Putamen (tissue), 1 donor: ENCODE results near the gene NTRK3.
A peak's percentile ranks its signal among the peaks of the same experiment; 100 is the strongest.

ENCODE experiments used
- DNase-seq: peaks from one replicate; pipeline ENCODE4 v3.0.0-alpha.2; 2016; ENCODE audit warnings: low spot score

Gene NTRK3

DNA sequence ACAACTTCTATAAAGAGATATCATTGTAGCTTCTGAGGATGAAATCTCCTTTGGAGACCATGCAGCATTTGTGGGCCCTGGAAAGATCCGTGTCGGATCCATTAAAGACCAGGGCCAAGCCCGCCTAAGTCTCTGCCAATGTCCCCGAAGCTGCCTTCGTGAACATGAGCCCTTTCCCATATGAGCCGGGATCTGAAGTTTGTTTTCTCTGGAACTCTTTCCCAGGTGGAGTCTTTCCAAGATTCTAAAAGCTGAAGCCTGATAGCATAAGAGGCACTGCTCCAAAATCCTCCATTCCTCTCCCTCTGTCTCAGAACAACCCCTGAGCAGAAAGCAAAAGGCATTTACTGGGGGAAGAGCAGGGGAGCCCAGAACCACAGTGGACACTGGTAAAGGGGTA, 274.6 kb downstream of the NTRK3 start:
- DNase-seq, result no peak

DNA sequence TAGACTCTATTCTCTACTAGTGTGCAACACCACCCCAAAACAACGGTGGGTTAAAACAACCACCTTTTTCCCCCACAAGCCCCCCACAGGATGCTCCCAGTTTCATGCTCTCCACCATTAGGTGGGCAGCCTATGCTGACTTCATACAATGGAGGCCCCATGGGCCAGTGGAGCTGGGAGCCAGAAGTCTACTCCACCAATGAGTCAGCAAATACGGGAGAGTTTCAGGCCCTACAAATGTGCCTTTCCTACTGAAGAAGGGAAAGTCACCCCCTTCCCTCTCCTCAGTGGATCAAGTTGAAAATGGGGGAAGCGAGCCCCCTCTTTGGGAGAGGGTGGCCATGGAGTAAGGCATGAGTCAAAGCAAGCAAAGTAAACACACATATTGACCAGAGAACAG, 278.6 kb downstream of the NTRK3 start:
- no peak for DNase-seq

DNA sequence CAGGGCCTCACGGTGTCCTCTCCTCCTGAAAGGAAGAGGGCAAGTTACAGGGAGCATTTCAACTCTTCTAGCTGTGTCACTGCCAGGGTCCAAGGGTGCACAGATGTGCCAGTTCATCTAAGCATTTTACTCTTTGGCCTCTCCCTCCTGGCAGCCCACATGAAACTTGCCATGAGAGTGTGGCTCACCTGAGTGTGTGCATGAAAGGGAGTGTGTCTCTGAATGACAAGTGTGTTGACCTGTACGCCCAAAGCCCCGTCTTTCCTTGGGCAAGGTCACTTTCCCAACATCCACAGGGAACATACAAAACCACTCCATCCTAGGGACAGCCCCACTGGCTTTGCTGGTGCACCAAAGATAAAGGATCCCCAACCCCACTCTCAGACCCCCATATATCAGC, 280.0 kb downstream of the NTRK3 start:
- DNase-seq, result no peak

DNA sequence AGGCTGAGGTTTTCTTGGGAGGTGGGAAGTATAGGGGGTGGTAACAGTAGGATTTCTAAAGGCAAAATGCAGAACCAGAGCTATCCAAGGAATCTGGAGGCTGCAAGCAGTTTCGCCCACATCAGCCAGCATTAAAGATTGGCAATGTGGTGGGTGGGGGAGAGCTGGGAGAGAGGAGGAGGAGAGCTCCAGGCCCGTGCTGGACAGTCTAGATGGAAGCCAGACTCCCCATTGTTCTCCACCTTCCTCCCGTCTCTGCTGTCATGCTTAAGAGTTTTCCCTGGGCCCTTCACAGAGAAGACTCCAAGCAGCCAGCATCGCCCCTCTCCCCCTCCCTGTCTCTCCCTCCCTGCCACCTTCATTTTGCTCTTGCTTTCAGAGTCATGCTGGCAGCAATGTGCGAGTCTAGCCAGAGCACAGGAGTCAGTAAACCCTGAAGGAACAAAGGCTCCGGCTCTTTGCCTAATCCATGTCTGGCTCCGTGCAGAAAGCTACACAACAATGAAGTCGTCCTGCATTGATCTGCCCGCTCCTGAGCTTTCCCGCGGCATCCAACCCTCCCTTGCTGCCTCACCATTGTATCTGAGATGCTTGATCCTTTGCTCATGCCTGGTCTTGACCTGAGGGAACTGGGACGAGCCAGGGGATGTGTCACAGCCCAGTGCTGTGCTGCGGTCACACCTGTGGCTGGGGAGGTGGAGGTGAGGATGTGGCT, 282.9 kb downstream of the NTRK3 start:
- DNase-seq, result peak; percentile 74

DNA sequence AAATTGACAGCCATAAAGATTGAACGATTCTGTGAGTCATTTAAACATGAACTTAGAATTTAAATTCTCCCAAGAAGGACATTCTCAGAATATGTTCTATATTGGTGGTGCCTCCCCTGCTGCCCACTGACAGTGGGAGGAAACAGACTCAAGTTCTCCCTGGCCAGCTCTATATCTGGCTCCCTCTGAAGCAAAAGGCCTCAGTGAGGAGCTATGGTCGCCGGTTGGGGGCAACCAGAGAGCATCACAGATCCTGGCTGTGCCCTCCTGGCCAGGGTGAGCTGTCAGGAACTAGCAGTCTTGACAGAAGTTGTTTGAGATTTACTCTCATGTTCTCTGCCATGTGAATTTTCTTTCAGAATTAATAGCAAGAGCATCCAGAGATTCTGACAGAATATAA, 285.5 kb downstream of the NTRK3 start:
- DNase-seq, result no peak

DNA sequence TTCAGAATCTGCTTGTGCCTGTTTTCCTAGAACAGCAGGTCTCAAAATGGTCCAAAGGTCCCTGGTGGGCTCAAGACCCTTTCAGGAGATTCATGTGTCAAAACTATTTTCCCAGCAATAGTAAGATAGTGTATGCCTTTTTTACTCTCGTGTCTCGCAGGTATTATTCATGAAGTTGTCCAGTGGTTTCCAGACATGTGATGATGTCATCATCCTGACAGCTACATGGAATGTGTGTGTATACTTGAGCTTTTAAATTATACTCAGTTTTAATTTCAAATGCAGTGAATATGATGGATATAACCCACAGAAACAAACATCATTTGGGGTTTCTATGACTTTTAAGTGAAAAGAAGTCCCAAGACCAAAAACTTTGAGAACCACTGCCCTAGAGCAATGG, 288.6 kb downstream of the NTRK3 start:
- DNase-seq, result no peak

DNA sequence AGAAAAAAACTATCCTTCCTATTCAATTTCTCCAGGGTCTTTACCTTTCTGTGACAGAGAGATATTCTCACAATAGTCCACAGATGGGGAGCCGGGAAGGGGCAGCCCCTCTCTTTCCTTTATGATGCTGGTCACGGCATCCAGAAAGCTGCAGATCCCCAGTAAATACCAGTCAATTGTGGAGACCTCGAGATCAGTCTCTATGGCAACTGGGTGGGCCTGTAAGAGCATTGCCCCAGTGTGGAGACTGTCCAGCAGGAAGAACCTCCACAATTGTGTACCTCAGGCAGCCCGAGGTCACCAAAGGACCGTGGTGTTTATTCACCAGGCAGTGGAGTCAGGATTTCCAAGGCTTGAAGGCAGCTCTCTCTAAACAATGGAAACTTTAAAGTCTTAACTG, 291.2 kb downstream of the NTRK3 start:
- no peak for DNase-seq

DNA sequence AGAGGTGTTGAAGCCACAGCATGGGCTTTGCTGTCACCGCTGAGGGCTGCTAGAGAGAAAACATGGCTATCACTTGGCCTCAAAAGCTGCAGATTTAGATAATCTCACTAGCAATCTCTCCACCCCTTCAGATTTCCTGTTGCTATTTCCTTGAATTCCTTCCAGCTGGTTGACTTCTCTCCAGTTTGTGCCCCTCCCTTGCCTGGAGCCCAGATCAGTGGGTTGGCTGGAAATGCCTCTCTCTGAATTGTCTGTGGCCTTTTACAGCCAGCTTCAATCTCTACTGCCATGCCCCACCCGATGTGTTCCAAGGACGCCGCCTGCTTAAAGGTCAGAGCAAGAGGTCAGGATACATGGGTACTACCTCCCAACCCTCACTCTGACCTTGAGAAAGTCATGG, 294.1 kb downstream of the NTRK3 start:
- DNase-seq, result no peak

DNA sequence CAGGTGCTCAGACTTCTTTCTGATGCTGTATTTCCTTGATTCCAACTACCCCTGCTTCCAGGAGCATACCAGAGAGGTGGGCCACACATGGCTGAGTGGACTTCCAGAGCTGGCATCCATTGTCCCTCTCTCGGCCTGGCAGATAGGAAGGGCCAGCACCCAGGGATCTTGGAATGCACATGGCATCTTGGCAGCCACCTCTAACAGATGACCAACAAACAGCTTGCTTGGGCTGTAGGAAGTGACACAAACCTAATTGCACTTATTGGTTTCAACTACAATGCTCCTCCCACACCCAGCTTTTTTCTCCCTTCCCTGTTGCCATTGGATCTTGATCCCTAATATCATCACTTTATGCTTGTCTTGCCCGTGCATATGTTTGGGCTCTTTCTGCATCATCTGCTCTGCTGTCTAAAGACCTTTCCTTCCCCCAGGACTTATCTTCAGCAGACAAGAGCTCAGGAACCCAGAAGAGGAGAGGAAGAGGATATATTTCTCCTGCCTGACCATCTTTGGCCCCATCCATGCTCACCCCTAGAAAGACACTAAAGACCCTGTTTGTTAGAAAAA, 294.6 kb downstream of the NTRK3 start:
- no peak for DNase-seq

DNA sequence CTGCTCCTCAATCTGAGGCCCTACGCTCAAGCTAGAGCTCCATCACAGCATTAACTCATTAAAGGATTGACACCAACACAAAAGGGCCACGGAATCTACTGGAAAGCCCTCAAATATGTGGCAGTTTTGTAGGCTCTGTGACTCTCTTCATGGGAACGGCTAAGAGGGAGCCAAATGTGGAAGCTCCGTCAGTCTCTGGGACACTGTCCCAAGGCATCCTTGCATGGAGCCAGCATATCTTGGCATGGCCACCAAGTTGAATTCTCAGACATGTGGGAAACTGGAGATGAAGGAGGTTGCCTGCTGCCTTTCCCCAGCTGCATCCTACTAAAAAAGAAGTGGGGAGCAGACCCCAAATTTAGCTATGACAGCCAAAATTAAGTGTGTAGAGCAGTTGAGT, 296.9 kb downstream of the NTRK3 start:
- no peak for DNase-seq

DNA sequence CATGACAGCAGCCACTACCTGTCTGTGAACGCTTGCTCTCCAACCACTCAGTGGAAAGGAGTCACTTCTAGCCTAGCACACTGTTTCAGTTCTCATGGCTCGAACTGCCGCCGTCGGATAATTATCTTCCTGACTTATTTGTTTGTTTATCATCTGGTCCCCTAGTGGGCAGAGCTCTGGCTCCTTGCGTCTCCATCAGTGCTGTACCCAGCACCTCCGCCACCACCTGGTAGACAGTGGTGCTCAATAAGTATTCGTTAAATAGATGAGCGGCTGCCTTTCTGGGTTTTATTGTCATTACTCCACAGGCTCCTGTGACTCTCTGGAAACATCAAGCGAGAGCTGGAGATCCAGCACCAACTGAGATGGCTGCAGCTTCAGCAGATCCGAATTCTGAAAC, 297.5 kb downstream of the NTRK3 start:
- no peak for DNase-seq

DNA sequence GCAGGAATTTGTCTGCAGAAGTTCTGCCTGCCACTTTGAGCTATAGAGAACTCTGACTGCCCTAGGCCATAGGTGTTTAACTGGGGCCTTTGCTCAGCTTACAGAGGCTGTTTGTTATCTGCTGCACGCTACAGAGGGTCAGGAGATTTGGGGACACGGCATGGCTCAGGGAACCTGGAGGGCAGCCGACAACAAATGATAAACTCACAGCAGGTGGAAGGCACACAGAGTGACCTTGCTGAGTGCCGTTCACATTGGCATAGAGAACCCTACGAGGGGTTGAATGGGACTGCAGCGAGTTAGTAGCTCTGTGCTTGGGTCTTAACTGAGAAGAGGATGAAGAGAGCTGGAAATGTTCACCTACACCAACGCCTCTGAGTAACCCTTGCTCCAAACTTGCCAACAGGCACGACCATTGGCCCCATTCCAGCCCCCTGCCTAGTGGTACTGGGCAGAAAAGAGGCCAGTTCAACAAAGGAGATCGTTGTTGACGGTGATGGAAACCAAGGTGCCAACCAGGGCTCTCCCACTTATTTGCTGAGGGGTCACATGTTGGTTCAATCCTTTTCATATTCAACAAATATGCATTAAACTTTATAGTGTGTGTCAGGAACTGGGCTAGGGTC, 301.1 kb downstream of the NTRK3 start:
- DNase-seq, result no peak

DNA sequence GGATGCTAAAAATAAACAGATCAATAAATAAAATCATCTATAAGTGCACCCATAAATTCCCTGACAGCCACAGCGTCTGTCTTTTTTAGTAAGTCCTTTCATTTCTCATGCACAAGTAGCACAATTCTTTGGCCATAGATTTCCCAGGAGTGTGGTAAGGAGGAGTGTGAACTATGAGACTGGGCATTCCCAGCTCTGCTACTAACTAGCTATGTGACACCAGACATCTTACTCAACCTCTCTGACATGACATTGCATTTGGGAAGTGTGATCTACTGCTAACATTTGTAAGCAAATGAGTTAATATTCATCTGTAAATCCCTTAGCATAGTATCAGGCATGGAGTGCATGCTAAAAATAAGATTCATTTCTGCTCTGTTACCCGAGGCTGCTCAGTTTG, 301.7 kb downstream of the NTRK3 start:
- no peak for DNase-seq

DNA sequence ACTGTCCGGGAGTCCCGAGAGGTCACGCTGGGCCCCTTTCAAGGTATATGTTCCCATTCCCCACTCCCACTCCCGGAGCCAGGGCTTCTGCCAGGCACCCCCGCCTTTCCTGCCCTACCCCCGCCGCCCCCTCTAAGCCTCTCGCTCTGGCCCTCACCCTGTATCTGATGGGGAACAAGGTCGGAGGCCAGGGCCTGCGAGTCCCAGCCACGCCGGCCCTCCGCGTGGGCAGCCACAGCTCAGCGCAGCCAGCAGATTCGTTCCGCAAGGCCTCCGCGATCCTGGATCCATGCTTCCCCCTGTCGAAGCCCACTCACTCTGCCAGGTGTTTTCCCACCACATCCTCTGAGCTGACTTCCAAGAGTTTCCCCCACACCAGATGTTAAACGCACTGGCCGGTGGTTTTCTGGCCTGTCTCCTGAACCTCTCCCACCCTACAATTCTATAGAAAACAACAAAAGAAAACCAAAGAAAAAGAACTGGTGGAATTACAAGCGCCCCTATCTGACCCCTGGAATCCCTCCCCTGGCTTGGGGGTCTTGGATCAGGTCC, 303.7 kb downstream of the NTRK3 start:
- no peak for DNase-seq

DNA sequence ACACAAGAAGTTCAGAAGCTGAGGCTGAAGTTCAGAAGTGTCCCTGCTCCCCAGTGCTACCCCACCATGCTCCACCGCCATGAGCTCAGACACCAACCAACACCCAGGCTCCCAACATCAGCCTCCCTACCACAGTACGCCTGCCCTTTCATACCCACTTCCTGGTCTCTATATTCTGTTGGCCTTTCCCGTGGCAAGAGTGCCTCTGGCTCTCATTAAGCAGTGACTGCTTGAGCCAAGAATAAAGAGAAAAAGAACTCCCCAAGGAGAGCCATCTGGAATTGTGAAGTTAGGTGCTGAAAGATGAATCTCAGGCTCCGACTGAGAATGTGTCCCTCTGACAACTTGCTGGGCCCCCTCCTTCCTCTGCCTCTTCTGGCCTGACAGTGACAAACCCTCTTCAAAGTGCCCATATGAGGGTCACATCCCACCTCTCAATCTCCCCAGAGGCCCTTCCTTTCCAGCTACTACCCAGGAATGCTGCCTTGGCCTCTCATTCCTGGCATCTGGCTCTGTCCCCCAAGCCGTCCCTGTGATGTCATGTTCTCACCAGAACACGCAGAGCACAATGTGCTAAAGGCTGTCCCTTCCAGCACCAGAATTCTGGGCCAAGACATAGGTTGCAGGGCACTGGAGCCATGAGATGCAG, 306.8 kb downstream of the NTRK3 start:
- DNase-seq, result no peak

DNA sequence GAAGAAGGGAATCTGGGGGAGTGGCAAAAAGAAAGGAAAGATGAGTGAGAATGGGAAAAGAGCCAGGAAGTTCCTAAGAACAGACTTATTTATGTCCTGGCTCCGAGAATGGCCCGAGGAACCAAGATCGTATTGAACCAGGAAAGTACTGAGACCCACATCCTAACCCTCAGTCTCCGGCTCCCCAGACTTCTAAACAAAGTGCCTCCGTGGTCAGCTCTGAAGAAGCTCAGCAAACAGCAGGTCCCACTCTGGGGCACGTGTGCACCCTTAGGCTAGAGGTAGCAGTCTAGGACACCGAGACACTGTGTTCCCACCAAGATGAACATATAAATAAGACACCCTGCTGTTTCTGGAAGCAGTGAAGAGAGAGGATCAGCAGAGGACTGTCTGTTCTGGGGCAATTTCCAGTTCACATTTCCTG, 307.4 kb downstream of the NTRK3 start:
- no peak for DNase-seq

DNA sequence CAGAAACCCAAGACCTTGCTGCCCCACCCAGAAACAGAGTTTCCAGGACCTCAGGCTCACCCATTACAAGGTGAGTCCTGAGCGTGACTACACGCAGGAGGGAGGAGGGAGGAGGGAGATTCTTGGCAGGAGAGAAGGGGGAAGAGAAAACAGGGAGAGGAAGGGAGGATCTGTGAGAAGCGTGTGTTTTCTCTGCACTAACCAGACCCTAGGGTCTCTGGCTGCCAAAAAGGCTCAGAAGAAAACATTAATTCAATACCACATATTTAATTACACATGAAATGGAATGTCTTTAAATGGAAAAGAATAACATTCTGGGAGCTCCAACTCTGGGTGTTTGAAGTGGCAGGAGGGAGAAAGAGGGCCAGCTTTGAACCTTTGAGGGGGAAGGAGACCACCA, 309.0 kb downstream of the NTRK3 start:
- DNase-seq, result no peak

DNA sequence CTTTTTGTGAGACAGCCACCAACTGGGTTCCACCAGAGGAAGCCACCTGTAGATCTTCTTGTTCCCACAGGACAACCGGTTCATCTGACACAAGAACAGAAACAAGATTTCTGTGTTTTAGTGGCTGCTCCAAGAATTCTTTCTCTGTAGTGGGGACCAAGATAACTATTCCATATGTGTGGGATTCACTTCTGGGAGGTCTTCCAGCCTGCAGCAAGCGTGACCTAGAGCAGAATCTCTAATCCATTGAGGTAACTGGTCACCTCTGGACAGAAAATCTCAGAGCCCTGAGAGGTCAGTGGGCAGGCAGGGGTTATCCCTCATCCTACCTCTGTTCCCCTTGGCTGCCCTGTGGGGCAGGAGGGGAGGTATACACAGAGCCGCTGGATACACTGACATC, 311.3 kb downstream of the NTRK3 start:
- DNase-seq, result no peak

DNA sequence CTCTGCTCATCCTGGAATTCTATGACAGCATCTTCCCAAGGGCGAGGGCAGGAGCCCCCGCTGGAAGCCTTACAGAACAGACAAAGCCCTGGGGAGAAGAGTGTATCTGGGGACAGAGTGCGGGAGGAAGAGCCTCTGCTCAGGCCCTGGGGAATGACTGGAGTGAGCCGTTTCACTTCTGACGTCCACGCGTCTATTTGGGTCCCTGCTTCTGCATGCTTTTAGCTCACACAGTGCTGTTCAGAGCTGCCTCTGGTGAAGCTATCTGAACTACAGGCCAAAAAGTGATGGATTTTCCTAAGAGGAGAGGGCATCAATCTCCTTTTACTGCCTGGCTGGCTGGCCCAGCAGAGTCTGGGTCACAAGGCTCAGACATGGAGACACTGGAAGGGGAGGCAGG, 311.8 kb downstream of the NTRK3 start:
- no peak for DNase-seq

DNA sequence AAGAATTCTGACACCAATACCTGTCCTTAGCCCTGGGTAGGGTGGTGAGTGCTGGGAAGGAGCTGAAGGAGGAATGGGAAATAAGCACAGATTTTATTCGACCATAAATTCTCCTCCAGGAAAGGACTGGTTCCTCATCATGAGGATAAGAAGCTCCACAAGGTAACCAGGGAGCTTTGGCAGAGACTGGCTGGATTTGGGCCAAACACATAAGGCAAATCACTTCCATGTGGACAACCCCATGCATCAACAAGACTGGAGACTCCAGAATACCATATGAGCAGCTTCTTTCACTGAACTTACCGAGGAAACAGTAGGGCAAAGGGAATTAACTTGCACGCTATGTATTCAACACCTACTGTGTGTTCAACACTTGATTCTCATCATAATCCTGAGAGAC, 312.5 kb downstream of the NTRK3 start:
- DNase-seq, result no peak

DNA sequence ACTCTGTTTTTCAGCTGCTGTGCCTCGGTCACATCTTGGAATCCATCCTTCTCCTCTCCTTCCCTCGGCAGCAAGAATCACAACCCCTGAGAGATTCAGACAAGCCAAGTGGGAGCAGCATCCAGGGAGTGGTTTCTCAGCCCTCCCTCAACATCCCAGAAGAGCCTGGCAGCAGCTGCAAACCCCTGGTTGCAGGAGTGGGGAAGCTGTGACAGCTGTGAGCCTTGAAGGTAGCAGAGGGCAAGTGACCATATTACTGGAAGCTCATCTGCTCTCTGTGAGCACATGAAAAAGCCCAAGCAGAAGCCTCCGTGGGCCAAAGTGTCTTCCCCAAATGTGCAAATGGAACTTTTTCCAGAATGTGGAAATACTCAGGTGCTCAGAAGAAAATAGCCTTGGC, 312.9 kb downstream of the NTRK3 start:
- no peak for DNase-seq

DNA sequence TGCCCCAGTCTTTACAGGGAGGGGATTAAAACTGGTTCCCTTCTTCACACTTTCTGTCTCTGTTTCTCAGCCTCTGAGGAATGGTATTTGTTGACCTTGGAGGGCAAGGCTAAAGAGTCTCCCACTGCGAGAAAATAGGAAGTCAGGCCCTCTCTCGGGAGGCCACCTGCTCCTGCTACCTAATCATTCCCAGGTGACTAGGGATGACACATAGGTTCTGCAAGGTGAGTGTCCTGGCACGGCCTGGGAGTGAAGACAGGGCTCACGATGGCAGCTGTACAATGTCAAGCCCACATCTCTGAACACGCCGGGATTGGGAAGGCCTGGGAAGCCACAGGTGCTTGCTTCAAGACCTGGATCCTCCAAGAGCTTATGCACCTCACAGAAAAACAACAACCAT, 314.2 kb downstream of the NTRK3 start:
- DNase-seq, result no peak

DNA sequence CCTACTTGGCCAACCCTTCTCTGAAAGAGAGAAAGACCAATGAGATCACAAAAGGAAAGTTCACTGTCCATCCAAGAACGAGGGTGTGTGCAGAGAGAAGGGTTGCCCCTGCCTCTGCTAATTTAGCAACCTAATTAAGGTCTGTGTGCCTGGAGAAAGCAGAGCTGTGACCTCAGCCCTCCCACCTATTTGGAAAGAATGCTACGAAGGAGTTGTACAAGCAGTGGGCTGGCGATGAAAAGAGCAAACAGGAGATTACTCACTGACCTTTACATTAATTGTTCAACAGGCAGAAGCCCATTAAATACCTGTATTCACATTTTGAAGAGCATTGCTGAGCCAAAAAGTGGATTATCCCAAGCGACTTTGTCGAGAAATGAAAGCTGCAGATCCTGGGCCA, 314.9 kb downstream of the NTRK3 start:
- no peak for DNase-seq
